T-helper 2 cell treated with Interferon-gamma antibody and Interleukin-4, amounts not matched to agents 5 μg/mL and 100 μg/mL, for 36 hours (primary cell): Measurements from ENCODE around the gene DNAI4.
"Not testable (repeated sequence)": the region's sequence is repeated elsewhere in the genome, so short reads cannot be mapped to it uniquely, and the experiment has no call there.

Source experiments
- DNase-seq: peaks from one replicate; pipeline ENCODE4 v3.0.0; 2021; ENCODE audit warnings: low spot score
- H3K27ac Mint-ChIP-seq: one replicate; pipeline ENCODE4 v1.8.0; 2021; ENCODE audit warnings: mild to moderate bottlenecking, mixed read lengths
- H3K27me3 Mint-ChIP-seq: one replicate; pipeline ENCODE4 v1.8.0; 2021; ENCODE audit warnings: low read depth, mixed read lengths
- H3K36me3 Mint-ChIP-seq: one replicate; pipeline ENCODE4 v1.8.0; 2021; ENCODE audit warnings: low read depth, mixed read lengths
- H3K4me1 Mint-ChIP-seq: one replicate; pipeline ENCODE4 v1.8.0; 2021; ENCODE audit warnings: low read depth, mixed read lengths
- H3K4me3 Mint-ChIP-seq: one replicate; pipeline ENCODE4 v1.8.0; 2022; ENCODE audit warnings: mild to moderate bottlenecking, moderate library complexity, mixed read lengths
- H3K9me3 Mint-ChIP-seq: one replicate; pipeline ENCODE4 v1.8.0; 2021; ENCODE audit warnings: mixed read lengths

DNAI4 gene

GRCh38 chr1:66916320-66916719 lies 8.3 kb downstream of the DNAI4 start:
- no peak overlapping the region for H3K27ac Mint-ChIP-seq
- H3K27me3 Mint-ChIP-seq, result no peaks in the 10 kb centered on the region
- DNase-seq, result no peak
- H3K36me3 Mint-ChIP-seq, result peaks cover 5% of the 10 kb centered on the region
- peaks cover 10% of the 10 kb centered on the region for H3K9me3 Mint-ChIP-seq
- no peak overlapping the region for H3K4me3 Mint-ChIP-seq
- no peaks in the 10 kb centered on the region for H3K4me1 Mint-ChIP-seq

GRCh38 chr1:66915203-66915602 lies 9.5 kb downstream of the DNAI4 start:
- H3K4me3 Mint-ChIP-seq, H3K27me3 Mint-ChIP-seq, H3K36me3 Mint-ChIP-seq, H3K9me3 Mint-ChIP-seq, DNase-seq, H3K4me1 Mint-ChIP-seq, H3K27ac Mint-ChIP-seq: not testable (repeated sequence)

- Mint-ChIP-seq H3K9me3 (no peaks in the 10 kb centered on the region), H3K4me3 (no peak overlapping the region), H3K4me1 (no peaks in the 10 kb centered on the region), H3K27me3 (peaks cover 7% of the 10 kb centered on the region), H3K36me3 (no peaks in the 10 kb centered on the region), H3K27ac (no peak overlapping the region)
- no peak for DNase-seq
These were observed 30.9 kb downstream of the DNAI4 start for GRCh38 chr1:66893712-66894111.

- DNase-seq, result no peak
- Mint-ChIP-seq H3K36me3 (no peaks in the 10 kb centered on the region), H3K9me3 (no peaks in the 10 kb centered on the region), H3K4me3 (no peak overlapping the region), H3K27me3 (peaks cover 11% of the 10 kb centered on the region), H3K4me1 (no peaks in the 10 kb centered on the region), H3K27ac (no peak overlapping the region)
These were observed 34.0 kb downstream of the DNAI4 start for GRCh38 chr1:66890621-66891020.

- H3K4me3 Mint-ChIP-seq, result no peak overlapping the region
- H3K27me3 Mint-ChIP-seq, result peaks cover 9% of the 10 kb centered on the region
- no peak for DNase-seq
- no peaks in the 10 kb centered on the region for H3K4me1 Mint-ChIP-seq
- H3K36me3 Mint-ChIP-seq, result no peaks in the 10 kb centered on the region
- H3K9me3 Mint-ChIP-seq, result no peaks in the 10 kb centered on the region
- no peak overlapping the region for H3K27ac Mint-ChIP-seq
These were observed 35.6 kb downstream of the DNAI4 start for GRCh38 chr1:66889030-66889429.

- H3K27ac Mint-ChIP-seq, result no peak overlapping the region
- H3K27me3 Mint-ChIP-seq, result peaks cover 4% of the 10 kb centered on the region
- no peak for DNase-seq
- H3K4me3 Mint-ChIP-seq, result no peak overlapping the region
- no peaks in the 10 kb centered on the region for H3K9me3 Mint-ChIP-seq
- H3K4me1 Mint-ChIP-seq, result no peaks in the 10 kb centered on the region
- no peaks in the 10 kb centered on the region for H3K36me3 Mint-ChIP-seq
These were observed 48.0 kb downstream of the DNAI4 start for GRCh38 chr1:66876664-66877063.

- H3K9me3 Mint-ChIP-seq, result no peaks in the 10 kb centered on the region
- no peaks in the 10 kb centered on the region for H3K36me3 Mint-ChIP-seq
- no peaks in the 10 kb centered on the region for H3K4me1 Mint-ChIP-seq
- H3K27me3 Mint-ChIP-seq, result peaks cover 4% of the 10 kb centered on the region
- H3K27ac Mint-ChIP-seq, result no peak overlapping the region
- H3K4me3 Mint-ChIP-seq, result no peak overlapping the region
- DNase-seq, result no peak
These were observed 51.5 kb downstream of the DNAI4 start for GRCh38 chr1:66873111-66873510.

GRCh38 chr1:66872024-66872423 lies 52.6 kb downstream of the DNAI4 start:
- H3K36me3 Mint-ChIP-seq, H3K4me3 Mint-ChIP-seq, H3K9me3 Mint-ChIP-seq, H3K27me3 Mint-ChIP-seq, H3K27ac Mint-ChIP-seq, DNase-seq, H3K4me1 Mint-ChIP-seq: not testable (repeated sequence)

GRCh38 chr1:66867501-66867900 lies 57.2 kb downstream of the DNAI4 start:
- no peaks in the 10 kb centered on the region for H3K4me1 Mint-ChIP-seq
- no peak overlapping the region for H3K27ac Mint-ChIP-seq
- H3K9me3 Mint-ChIP-seq, result no peaks in the 10 kb centered on the region
- DNase-seq, result no peak
- H3K27me3 Mint-ChIP-seq, result peaks cover 4% of the 10 kb centered on the region
- H3K36me3 Mint-ChIP-seq, result no peaks in the 10 kb centered on the region
- H3K4me3 Mint-ChIP-seq, result no peak overlapping the region

- no peak overlapping the region for H3K27ac Mint-ChIP-seq
- H3K4me3 Mint-ChIP-seq, result no peak overlapping the region
- H3K4me1 Mint-ChIP-seq, result no peaks in the 10 kb centered on the region
- no peaks in the 10 kb centered on the region for H3K9me3 Mint-ChIP-seq
- peaks cover 4% of the 10 kb centered on the region for H3K27me3 Mint-ChIP-seq
- DNase-seq, result no peak
- H3K36me3 Mint-ChIP-seq, result no peaks in the 10 kb centered on the region
These were observed 64.1 kb downstream of the DNAI4 start for GRCh38 chr1:66860529-66860928.

- Mint-ChIP-seq H3K36me3 (no peaks in the 10 kb centered on the region), H3K27me3 (no peaks in the 10 kb centered on the region), H3K9me3 (no peaks in the 10 kb centered on the region), H3K27ac (no peak overlapping the region), H3K4me1 (no peaks in the 10 kb centered on the region), H3K4me3 (no peak overlapping the region)
- DNase-seq, result no peak
These were observed 71.3 kb downstream of the DNAI4 start for GRCh38 chr1:66853379-66853778.

GRCh38 chr1:66852870-66853269 lies 71.8 kb downstream of the DNAI4 start:
- Mint-ChIP-seq H3K27me3 (no peaks in the 10 kb centered on the region), H3K4me3 (no peak overlapping the region), H3K27ac (no peak overlapping the region), H3K36me3 (no peaks in the 10 kb centered on the region), H3K4me1 (no peaks in the 10 kb centered on the region), H3K9me3 (no peaks in the 10 kb centered on the region)
- DNase-seq, result no peak

- H3K9me3 Mint-ChIP-seq, result no peaks in the 10 kb centered on the region
- H3K4me1 Mint-ChIP-seq, result no peaks in the 10 kb centered on the region
- no peak overlapping the region for H3K27ac Mint-ChIP-seq
- no peaks in the 10 kb centered on the region for H3K36me3 Mint-ChIP-seq
- no peaks in the 10 kb centered on the region for H3K27me3 Mint-ChIP-seq
- DNase-seq, result no peak
- H3K4me3 Mint-ChIP-seq, result no peak overlapping the region
These were observed 73.7 kb downstream of the DNAI4 start for GRCh38 chr1:66850989-66851388.

GRCh38 chr1:66848193-66848592 lies 76.5 kb downstream of the DNAI4 start:
- Mint-ChIP-seq H3K4me3 (no peak overlapping the region), H3K36me3 (no peaks in the 10 kb centered on the region), H3K9me3 (no peaks in the 10 kb centered on the region), H3K27me3 (no peaks in the 10 kb centered on the region), H3K4me1 (no peaks in the 10 kb centered on the region), H3K27ac (no peak overlapping the region)
- DNase-seq, result no peak

GRCh38 chr1:66840929-66841328 lies 83.7 kb downstream of the DNAI4 start:
- H3K9me3 Mint-ChIP-seq, result no peaks in the 10 kb centered on the region
- DNase-seq, result no peak

More at GRCh38 chr1:66840929-66841328, 83.7 kb downstream of the DNAI4 start:
- peaks cover 7% of the 10 kb centered on the region for H3K4me1 Mint-ChIP-seq
- no peaks in the 10 kb centered on the region for H3K36me3 Mint-ChIP-seq
- H3K27ac Mint-ChIP-seq, result no peak overlapping the region
- H3K27me3 Mint-ChIP-seq, result no peaks in the 10 kb centered on the region
- H3K4me3 Mint-ChIP-seq, result no peak overlapping the region
